ENCODE results near the gene HDX. TPM values are rescaled to one million over a fixed set of nuclear protein-coding genes. Genes with fewer than 3 reads are reported as not detected.

HDX gene
- total and polyA plus RNA-seq, 2 of the 13 experiments (the other 11 are each of a cell fraction or from before 2014, with no cell fraction given) = 0.20 TPM; not detected in 1

GRCh38 chrX:84467898-84468297 lies 34.4 kb downstream of the HDX start:
- Histone ChIP-seq H3K4me1 (ENCODE audit: insufficient read depth, low read length) (no peaks in the 10 kb centered on the region), H3K79me2 (ENCODE audit: insufficient read depth, low read length) (no peaks in the 10 kb centered on the region), H3K27ac (ENCODE audit: extremely low read length, insufficient read depth, low read length) (no peak overlapping the region), H4K20me1 (ENCODE audit: insufficient read depth, low read length) (no peaks in the 10 kb centered on the region), H3K27me3 (ENCODE audit: control insufficient read depth in 1 of 2, insufficient read depth in 2 of 2, low read length in 2 of 2) (no peaks in the 10 kb centered on the region), H3K36me3 (replicated peaks in 1 of 2; ENCODE audit: control insufficient read depth in 1 of 2, insufficient read depth in 2 of 2, low read length in 2 of 2) (no peaks in the 10 kb centered on the region), H3K4me2 (ENCODE audit: low read depth, low read length) (no peak overlapping the region), H3K9me3 (ENCODE audit: low read length) (no peaks in the 10 kb centered on the region), H2AFZ (ENCODE audit: low read length) (no peak overlapping the region), H3K4me3 (replicated peaks in 1 of 3; ENCODE audit: insufficient read depth in 1 of 3, low read depth in 2 of 3, low read length in 3 of 3) (no peak overlapping the region), H3K9ac (ENCODE audit: insufficient read depth, low read depth, low read length) (no peak overlapping the region)
- intact Hi-C loops (cut with micrococcal nuclease; ENCODE audit: unreplicated experiment) (no loop called here), in situ Hi-C loops (cut with HindIII; ENCODE audit: extremely low pct_ligation_motif_present, low pct_unique_long_range_greater_than_20kb) (no loop called here)
- no TSS peak for BruUV-seq (replicated peaks)
- DNase-seq (ENCODE audit: low spot score) (no peak), ATAC-seq (no peak), FAIRE-seq (no peak)
- POLR2A ChIA-PET = no interaction called here
- CTCF ChIA-PET (ENCODE audit: low intra/inter-chr PET ratio, low total read pairs) = no interaction called here
- TF ChIP-seq TEF (CRISPR knock-in tag; IDR thresholded peaks at IDR 0.05) (no peak), ZSCAN22 (CRISPR knock-in tag; IDR thresholded peaks at IDR 0.05) (no peak), ZBTB46 (CRISPR knock-in tag; IDR thresholded peaks at IDR 0.05; ENCODE audit: borderline replicate concordance) (no peak), NR2F1 (CRISPR knock-in tag; IDR thresholded peaks at IDR 0.05) (no peak), ZBTB7B (CRISPR knock-in tag; IDR thresholded peaks at IDR 0.05) (no peak), ZNF24 (IDR thresholded peaks at IDR 0.05) (no peak), GTF3A (CRISPR knock-in tag; conservative IDR thresholded peaks at IDR 0.05) (no peak), MAFK (conservative IDR thresholded peaks at IDR 0.05 in 1 of 2, IDR thresholded peaks at IDR 0.05 in 1 of 2; ENCODE audit: low read length in 2 of 2) (no peak), EHMT2 (IDR thresholded peaks at IDR 0.05; ENCODE audit: borderline replicate concordance, low read depth, low read length) (no peak), LRRFIP1 (CRISPR knock-in tag; conservative IDR thresholded peaks at IDR 0.05) (no peak), AKAP8 (CRISPR knock-in tag; IDR thresholded peaks at IDR 0.05) (no peak), ZBTB10 (CRISPR knock-in tag; IDR thresholded peaks at IDR 0.05; ENCODE audit: borderline replicate concordance) (no peak), AGO1 (IDR thresholded peaks at IDR 0.05; ENCODE audit: low read depth, low read length, poor library complexity, severe bottlenecking) (no peak), ZMYM4 (CRISPR knock-in tag; IDR thresholded peaks at IDR 0.05) (no peak), ZNF317 (CRISPR knock-in tag; IDR thresholded peaks at IDR 0.05) (no peak), ONECUT2 (CRISPR knock-in tag; IDR thresholded peaks at IDR 0.05) (no peak)
- WGBS (ENCODE audit: low lambda C conversion rate) = 0% methylated on average over 1 of the region's 1 CpG
